CD4-positive, alpha-beta T cell (primary cell): ENCODE data around the gene ATP13A5. TPM values are rescaled to one million over a fixed set of nuclear protein-coding genes. Genes with fewer than 3 reads are reported as not detected.

Experiments used
- ATAC-seq: fragments of 200-7000 bp; cut with Tn5 transposase; one replicate; pipeline ENCODE4 v1.10.0; 2022; ENCODE audit warnings: mild to moderate bottlenecking; ENCODE audit not compliant: poor library complexity
- CTCF ChIA-PET: fragments of 350-600 bp; sonication (Branson Sonifier 250); formaldehyde crosslinking; loops from one replicate; lab custom pipeline; 2021; ENCODE audit warnings: antibody characterized with exemption, inconsistent platforms; lab: Charles Lee
- POLR2A ChIA-PET: fragments of 350-600 bp; sonication (Branson Sonifier 250); formaldehyde crosslinking; loops from one replicate; lab custom pipeline; 2021; ENCODE audit warnings: antibody characterized with exemption, inconsistent platforms; lab: Charles Lee
- DNase-seq, 14 experiments: peaks; one replicate each; pipeline ENCODE4 v3.0.0-alpha.2; 2013 to 2020; ENCODE audit warnings: mixed read lengths in 2 of 14
- H3K27ac ChIP-seq, 2 donors: one replicate each; pipeline versions ENCODE4 v1.5.1 to v1.7.0; 2013; ENCODE audit warnings: low read length in 2 of 2, low read depth in 1 of 2, mild to moderate bottlenecking in 1 of 2
- H3K27me3 ChIP-seq, 2 experiments: 1 replicate in 1 of 2; 2 replicates in 1 of 2; pipeline versions ENCODE4 v1.6.1 to v1.7.0; 2013; ENCODE audit warnings: low read length in 2 of 2, control low read depth in 1 of 2, mild to moderate bottlenecking in 1 of 2, moderate library complexity in 1 of 2; ENCODE audit not compliant: insufficient read depth in 2 of 2, control insufficient read depth in 1 of 2
- H3K36me3 ChIP-seq: one replicate; pipeline ENCODE4 v1.6.1; 2013; ENCODE audit warnings: low read length, control low read depth; ENCODE audit not compliant: insufficient read depth
- H3K4me1 ChIP-seq: one replicate; pipeline ENCODE4 v1.6.1; 2013; ENCODE audit warnings: low read length, control low read depth; ENCODE audit not compliant: insufficient read depth
- H3K4me3 ChIP-seq: one replicate; pipeline ENCODE4 v1.5.1; 2013; ENCODE audit warnings: mild to moderate bottlenecking, low read length, moderate library complexity
- H3K9me3 ChIP-seq, 2 experiments: 1 replicate in 1 of 2; 2 replicates in 1 of 2; pipeline versions ENCODE4 v1.6.1 to v1.7.0; 2013; ENCODE audit warnings: low read length in 2 of 2, mild to moderate bottlenecking in 2 of 2, control low read depth in 1 of 2, moderate library complexity in 1 of 2; ENCODE audit not compliant: control insufficient read depth in 1 of 2, insufficient read depth in 1 of 2
- H3K27ac Mint-ChIP-seq: one replicate; pipeline ENCODE4 v1.8.0; 2020; ENCODE audit warnings: mixed read lengths
- H3K27me3 Mint-ChIP-seq: one replicate; pipeline ENCODE4 v1.8.0; 2021; ENCODE audit warnings: mixed read lengths
- H3K36me3 Mint-ChIP-seq: one replicate; pipeline ENCODE4 v1.8.0; 2021; ENCODE audit warnings: low read depth, mixed read lengths
- H3K4me1 Mint-ChIP-seq: one replicate; pipeline ENCODE4 v1.8.0; 2021; ENCODE audit warnings: low read depth, mixed read lengths
- H3K4me3 Mint-ChIP-seq: one replicate; pipeline ENCODE4 v1.8.0; 2020; ENCODE audit warnings: mild to moderate bottlenecking, mixed read lengths
- H3K9me3 Mint-ChIP-seq: one replicate; pipeline ENCODE4 v1.8.0; 2020; ENCODE audit warnings: mixed read lengths
- intact Hi-C, 2 experiments: fragments of 100-400 bp; cut with DNase I in 1 of 2; cut with micrococcal nuclease in 1 of 2; formaldehyde crosslinking; loops; one replicate each; pipeline versions ENCODE4 v1.15.1 to v1.9.0; 2023 to 2025; cut with DNase I, micrococcal nuclease
- total RNA-seq, 174 experiments: library from RNA in 2 of 174; stranded (reverse) in 2 of 174; gene quantifications; one replicate each; pipeline ENCODE4 v1.2.3 and lab custom pipeline; 2021 to 2026
- TF ChIP-seq, protein P1 (sequence below): fragments of 200-600 bp; IDR thresholded peaks from one replicate; pipeline ENCODE4 v1.8.0; 2022; ENCODE audit warnings: antibody characterized with exemption, mild to moderate bottlenecking

ATP13A5 gene
- total RNA-seq, 2 experiments from 2014 or later, result not detected

GRCh38 chr3:193295985-193296384, 82.6 kb downstream of the ATP13A5 start:
- no peak overlapping the region for H3K27ac Mint-ChIP-seq
- no peak overlapping the region for H3K4me3 ChIP-seq
- H3K4me1 ChIP-seq, result no peaks in the 10 kb centered on the region
- H3K27ac ChIP-seq, result no peak overlapping the region
- H3K9me3 Mint-ChIP-seq, result peaks cover 5% of the 10 kb centered on the region
- H3K4me1 Mint-ChIP-seq, result no peaks in the 10 kb centered on the region
- H3K36me3 ChIP-seq, result no peaks in the 10 kb centered on the region
- ChIA-PET CTCF (no interaction called here), POLR2A (no interaction called here)
- TF ChIP-seq, protein P1, sequence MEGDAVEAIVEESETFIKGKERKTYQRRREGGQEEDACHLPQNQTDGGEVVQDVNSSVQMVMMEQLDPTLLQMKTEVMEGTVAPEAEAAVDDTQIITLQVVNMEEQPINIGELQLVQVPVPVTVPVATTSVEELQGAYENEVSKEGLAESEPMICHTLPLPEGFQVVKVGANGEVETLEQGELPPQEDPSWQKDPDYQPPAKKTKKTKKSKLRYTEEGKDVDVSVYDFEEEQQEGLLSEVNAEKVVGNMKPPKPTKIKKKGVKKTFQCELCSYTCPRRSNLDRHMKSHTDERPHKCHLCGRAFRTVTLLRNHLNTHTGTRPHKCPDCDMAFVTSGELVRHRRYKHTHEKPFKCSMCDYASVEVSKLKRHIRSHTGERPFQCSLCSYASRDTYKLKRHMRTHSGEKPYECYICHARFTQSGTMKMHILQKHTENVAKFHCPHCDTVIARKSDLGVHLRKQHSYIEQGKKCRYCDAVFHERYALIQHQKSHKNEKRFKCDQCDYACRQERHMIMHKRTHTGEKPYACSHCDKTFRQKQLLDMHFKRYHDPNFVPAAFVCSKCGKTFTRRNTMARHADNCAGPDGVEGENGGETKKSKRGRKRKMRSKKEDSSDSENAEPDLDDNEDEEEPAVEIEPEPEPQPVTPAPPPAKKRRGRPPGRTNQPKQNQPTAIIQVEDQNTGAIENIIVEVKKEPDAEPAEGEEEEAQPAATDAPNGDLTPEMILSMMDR, result no peak
- DNase-seq, result no peak
- ATAC-seq, result no peak
- H3K4me3 Mint-ChIP-seq, result no peak overlapping the region
- peaks cover 0 to 5% of the 10 kb centered on the region in 2 experiments for H3K27me3 ChIP-seq
- intact Hi-C loops, result no loop called here
- peaks cover 4 to 6% of the 10 kb centered on the region in 2 experiments for H3K9me3 ChIP-seq
- peaks cover 6% of the 10 kb centered on the region for H3K27me3 Mint-ChIP-seq
- H3K36me3 Mint-ChIP-seq, result no peaks in the 10 kb centered on the region

DNA sequence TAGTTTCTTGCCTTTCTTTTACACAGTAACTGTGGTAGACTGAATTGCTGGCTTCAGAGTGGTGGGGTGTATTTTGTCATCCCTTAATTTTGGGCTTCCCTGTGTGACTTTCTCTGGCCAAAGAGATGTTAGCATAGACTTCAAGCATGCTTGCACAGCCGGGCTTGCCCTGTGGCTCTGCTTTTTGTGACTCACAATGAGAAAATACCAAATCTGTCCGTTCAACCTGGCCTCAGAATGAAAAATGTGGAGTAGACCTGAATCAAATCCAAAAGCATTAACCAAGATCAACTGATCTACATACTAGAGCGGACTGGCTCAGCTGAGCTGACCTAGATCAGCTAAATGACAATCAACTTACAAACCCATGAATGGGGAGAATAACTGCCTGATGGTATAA, 86.2 kb downstream of the ATP13A5 start:
- intact Hi-C loops, result no loop called here
- DNase-seq (no peak), ATAC-seq (no peak)
- Mint-ChIP-seq H3K27ac (no peak overlapping the region), H3K4me1 (no peaks in the 10 kb centered on the region), H3K9me3 (peaks cover 8% of the 10 kb centered on the region), H3K36me3 (no peaks in the 10 kb centered on the region), H3K27me3 (peaks cover 9% of the 10 kb centered on the region), H3K4me3 (no peak overlapping the region)
- POLR2A ChIA-PET, result no interaction called here
- Histone ChIP-seq H3K36me3 (no peaks in the 10 kb centered on the region), H3K4me1 (no peaks in the 10 kb centered on the region), H3K27ac (no peak overlapping the region), H3K4me3 (no peak overlapping the region), H3K27me3 (no peaks in the 10 kb centered on the region), H3K9me3 (peaks cover 4 to 6% of the 10 kb centered on the region in 2 experiments)
- TF ChIP-seq, protein P1, result no peak
- CTCF ChIA-PET, result no interaction called here

DNA sequence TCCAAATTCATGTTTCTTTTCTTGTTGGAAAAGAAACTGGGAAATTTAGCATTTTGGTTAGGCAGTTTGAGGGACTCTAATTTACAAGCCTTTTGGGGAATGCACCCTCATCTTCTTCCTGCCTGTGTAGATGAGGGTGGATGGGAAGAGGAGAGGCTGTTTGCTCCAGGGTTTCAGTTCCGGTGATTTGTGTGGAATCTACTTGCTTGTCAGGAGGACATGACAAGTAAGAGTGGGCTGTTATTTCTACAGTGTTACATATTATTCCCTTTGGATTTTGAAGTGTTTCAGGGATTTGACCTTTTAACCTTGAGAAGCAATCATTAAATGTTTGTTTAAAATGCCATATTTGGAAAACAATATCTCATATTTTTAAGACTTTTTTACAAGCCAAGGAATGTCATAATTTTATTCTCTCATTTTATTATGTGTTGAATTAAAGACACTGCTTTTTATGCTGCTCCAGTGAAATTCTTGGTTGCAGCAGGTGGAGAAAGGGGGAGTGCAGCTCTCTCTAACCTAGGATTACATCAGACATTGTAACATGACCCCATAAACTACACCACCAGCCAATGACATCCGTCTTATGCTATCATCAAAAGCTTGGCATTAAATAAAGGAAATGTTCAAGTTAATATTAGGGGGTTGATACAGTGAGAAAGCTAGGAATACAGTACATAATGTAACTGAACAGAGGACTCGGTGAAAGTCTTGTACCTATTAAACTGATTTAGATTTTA, 107.3 kb downstream of the ATP13A5 start:
- DNase-seq, result no peak
- no peaks in the 10 kb centered on the region for H3K27me3 Mint-ChIP-seq
- no peaks in the 10 kb centered on the region for H3K36me3 Mint-ChIP-seq
- no peaks in the 10 kb centered on the region for H3K4me1 Mint-ChIP-seq
- no peaks in the 10 kb centered on the region for H3K9me3 ChIP-seq
- H3K4me3 ChIP-seq, result no peak overlapping the region
- ATAC-seq, result no peak
- ChIA-PET CTCF (no interaction called here), POLR2A (interaction anchor here (0.6 kb wide), 1 partner anchor 256 kb away, joined by 3 read pairs; no protein-coding TSS in a partner anchor)
- H3K27ac Mint-ChIP-seq, result no peak overlapping the region
- H3K27ac ChIP-seq, result no peak overlapping the region
- H3K4me3 Mint-ChIP-seq, result no peak overlapping the region
- H3K36me3 ChIP-seq, result no peaks in the 10 kb centered on the region
- H3K4me1 ChIP-seq, result no peaks in the 10 kb centered on the region
- intact Hi-C loops, result no loop called here
- no peaks in the 10 kb centered on the region for H3K27me3 ChIP-seq
- TF ChIP-seq, protein P1, result no peak
- no peaks in the 10 kb centered on the region for H3K9me3 Mint-ChIP-seq
